SU-DHL-6 (cell line): ENCODE measurements around the gene SPDYE2.
"Not testable (repeated sequence)": the region's sequence is repeated elsewhere in the genome, so short reads cannot be mapped to it uniquely, and the experiment has no call there.

Source experiments
- EZH2phosphoT487 ChIP-seq: fragments of 200-600 bp; sonication (generic), shearing (Covaris generic); conservative IDR thresholded peaks from 2 replicates; pipeline ENCODE4 v1.6.1; 2018; ENCODE audit warnings: mild to moderate bottlenecking, antibody characterized with exemption, low read length, moderate library complexity, mixed read lengths
- TF ChIP-seq, protein P1 (sequence below): fragments of 200-600 bp; sonication (generic); IDR thresholded peaks from one replicate; pipeline ENCODE4 v1.5.1; 2017; ENCODE audit warnings: antibody characterized with exemption, mild to moderate bottlenecking, low read length, moderate library complexity; ENCODE audit not compliant: insufficient read depth, poor library complexity, severe bottlenecking

DNA sequence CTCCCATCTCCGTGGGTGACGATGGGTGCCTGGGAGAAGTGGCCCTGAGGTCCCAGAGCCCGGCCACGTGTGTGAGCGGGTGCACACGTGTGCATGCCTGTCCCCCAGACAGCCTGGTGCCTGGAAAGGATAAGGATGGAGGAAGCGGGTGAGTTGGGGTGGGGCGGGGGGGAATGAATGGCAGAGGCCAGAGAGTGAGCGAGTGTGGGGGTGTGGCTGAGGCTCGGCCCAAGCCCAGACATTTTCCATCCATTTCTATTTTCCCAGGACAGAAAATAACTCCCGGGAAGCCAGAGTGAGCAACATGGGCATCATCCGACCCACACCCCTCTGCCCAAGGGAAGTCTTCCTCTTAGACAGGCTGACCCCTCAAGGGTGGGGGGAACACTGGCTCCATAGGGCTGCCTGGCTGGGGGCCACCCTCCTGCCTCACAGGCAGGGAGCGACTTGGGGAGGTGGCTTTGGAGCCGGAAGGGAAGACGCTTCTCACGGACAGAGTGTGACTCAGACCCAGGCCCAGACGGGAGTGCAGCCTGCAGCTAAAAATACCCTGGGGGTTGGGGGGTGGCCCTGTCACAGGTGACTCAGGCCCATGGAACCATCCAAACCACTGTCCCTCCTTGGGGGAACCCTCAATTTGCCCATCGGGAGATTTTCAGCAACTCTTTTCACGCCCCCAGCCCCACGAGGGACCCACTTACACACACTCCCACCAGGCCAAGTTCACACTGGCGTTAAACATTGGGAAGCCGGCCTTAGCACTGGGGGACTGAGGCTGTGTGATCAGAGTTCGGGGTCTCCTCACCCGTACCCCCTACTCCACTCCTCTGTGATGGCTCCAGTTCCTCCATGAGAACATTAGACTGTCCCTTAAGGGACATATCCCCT, 45.5 kb upstream of the SPDYE2 start:
- TF ChIP-seq, protein P1, sequence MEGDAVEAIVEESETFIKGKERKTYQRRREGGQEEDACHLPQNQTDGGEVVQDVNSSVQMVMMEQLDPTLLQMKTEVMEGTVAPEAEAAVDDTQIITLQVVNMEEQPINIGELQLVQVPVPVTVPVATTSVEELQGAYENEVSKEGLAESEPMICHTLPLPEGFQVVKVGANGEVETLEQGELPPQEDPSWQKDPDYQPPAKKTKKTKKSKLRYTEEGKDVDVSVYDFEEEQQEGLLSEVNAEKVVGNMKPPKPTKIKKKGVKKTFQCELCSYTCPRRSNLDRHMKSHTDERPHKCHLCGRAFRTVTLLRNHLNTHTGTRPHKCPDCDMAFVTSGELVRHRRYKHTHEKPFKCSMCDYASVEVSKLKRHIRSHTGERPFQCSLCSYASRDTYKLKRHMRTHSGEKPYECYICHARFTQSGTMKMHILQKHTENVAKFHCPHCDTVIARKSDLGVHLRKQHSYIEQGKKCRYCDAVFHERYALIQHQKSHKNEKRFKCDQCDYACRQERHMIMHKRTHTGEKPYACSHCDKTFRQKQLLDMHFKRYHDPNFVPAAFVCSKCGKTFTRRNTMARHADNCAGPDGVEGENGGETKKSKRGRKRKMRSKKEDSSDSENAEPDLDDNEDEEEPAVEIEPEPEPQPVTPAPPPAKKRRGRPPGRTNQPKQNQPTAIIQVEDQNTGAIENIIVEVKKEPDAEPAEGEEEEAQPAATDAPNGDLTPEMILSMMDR, result not testable (repeated sequence)
- not testable (repeated sequence) for TF ChIP-seq EZH2phosphoT487
